GM12892 (cell line): ENCODE measurements around the gene TOP1.

Experiments
- POLR2A ChIP-seq: IDR thresholded peaks from 2 replicates; pipeline ENCODE4 v1.6.1; 2011; ENCODE audit warnings: low read depth, low read length, control low read depth
- POLR2AphosphoS5 ChIP-seq: IDR thresholded peaks from 2 replicates; pipeline ENCODE4 v1.6.1; 2011; ENCODE audit warnings: low read depth, low read length, control low read depth

- TF ChIP-seq POLR2AphosphoS5 = no peak
- TF ChIP-seq POLR2A = no peak
These were observed 29.5 kb downstream of the TOP1 start for GRCh38 chr20:41057999-41058673.
